Transverse colon (tissue), 4 donors: ENCODE measurements around the gene FAM151B. TPM values are rescaled to one million over a fixed set of nuclear protein-coding genes. Genes with fewer than 3 reads are reported as not detected.

Experiments
- DNase-seq: peaks from one replicate; pipeline ENCODE4 v3.0.0-alpha.2; 2019
- H3K27ac ChIP-seq, 4 donors: fragments of 200-600 bp; sonication (generic); 2 replicates each; pipeline ENCODE4 v1.5.1; 2016 to 2018; ENCODE audit warnings: inconsistent platforms in 4 of 4
- H3K27me3 ChIP-seq: fragments of 200-600 bp; sonication (generic); 2 replicates; pipeline ENCODE4 v1.5.1; 2017; ENCODE audit warnings: inconsistent platforms
- H3K36me3 ChIP-seq, 4 donors: fragments of 200-600 bp; sonication (generic); 2 replicates each; pipeline ENCODE4 v1.5.1; 2017 to 2019; ENCODE audit warnings: inconsistent platforms in 4 of 4
- H3K4me1 ChIP-seq, 4 donors: fragments of 200-600 bp; sonication (generic); 2 replicates each; pipeline ENCODE4 v1.5.1; 2017 to 2020; ENCODE audit warnings: inconsistent platforms in 4 of 4
- H3K4me3 ChIP-seq, 4 donors: fragments of 200-600 bp; sonication (generic); 1 replicate in 1 of 4; 2 replicates in 3 of 4; pipeline versions ENCODE4 v1.5.1 to v1.6.1; 2017 to 2019; ENCODE audit warnings: inconsistent platforms in 4 of 4
- H3K9me3 ChIP-seq, 2 donors: fragments of 200-600 bp; sonication (generic); 2 replicates each; pipeline ENCODE4 v1.5.1; 2017 to 2019; ENCODE audit warnings: inconsistent platforms in 2 of 2
- EP300 ChIP-seq: sonication (generic); formaldehyde crosslinking; IDR thresholded peaks from one replicate; pipeline ENCODE4 v1.6.1; 2017; ENCODE audit warnings: antibody characterized with exemption, low read depth
- POLR2A ChIP-seq: fragments of 450-650 bp; IDR thresholded peaks from one replicate; pipeline ENCODE4 v1.6.1; 2016; ENCODE audit warnings: antibody characterized with exemption, mild to moderate bottlenecking, moderate library complexity
- POLR2AphosphoS5 ChIP-seq, 3 donors: sonication (generic); formaldehyde crosslinking; IDR thresholded peaks; one replicate each; pipeline ENCODE4 v1.6.1; 2016; ENCODE audit warnings: antibody characterized with exemption in 3 of 3
- WGBS, 2 donors: methylation state at CpG; one replicate each; pipeline ENCODE4 v1.1.5; 2018; ENCODE audit warnings: low coverage in 1 of 2; 5-methylcytosine and 5-hydroxymethylcytosine counted together
- in situ Hi-C, 4 donors: fragments of 200-750 bp; cut with MboI; loops; one replicate each; pipeline versions ENCODE4 v1.15.0 to v1.15.1; 2017; ENCODE audit warnings: low sequenced_read_pairs in 3 of 4, low pct_ligation_motif_present in 1 of 4, low pct_unique_long_range_greater_than_20kb in 1 of 4
- intact Hi-C: fragments of 100-400 bp; cut with DNase I; formaldehyde crosslinking; loops from one replicate; pipeline ENCODE4 v1.15.1; 2023; ENCODE audit warnings: low total_unique reads
- total RNA-seq, 4 donors: library from RNA; depleted of rRNA; stranded (reverse); fragments of >200 nt; gene quantifications; one replicate each; pipeline ENCODE4 v1.1.0, GENCODE V29; 2016
- TF ChIP-seq, protein P1 (sequence below), 5 experiments: fragments of 200-600 bp in 3 of 5; fragments of 450-650 bp in 2 of 5; sonication (generic) in 3 of 5; IDR thresholded peaks; 1 replicate in 2 of 5; 2 replicates in 3 of 5; pipeline ENCODE4 v1.5.1; 2016 to 2017; ENCODE audit warnings: antibody characterized with exemption in 5 of 5, inconsistent platforms in 3 of 5, mild to moderate bottlenecking in 2 of 5, moderate library complexity in 1 of 5

FAM151B gene
- total RNA-seq = 1 to 10 TPM in 3 of 4 donors, not detected in 1; 1.1 to 4.1 (median 3.8) TPM

DNA sequence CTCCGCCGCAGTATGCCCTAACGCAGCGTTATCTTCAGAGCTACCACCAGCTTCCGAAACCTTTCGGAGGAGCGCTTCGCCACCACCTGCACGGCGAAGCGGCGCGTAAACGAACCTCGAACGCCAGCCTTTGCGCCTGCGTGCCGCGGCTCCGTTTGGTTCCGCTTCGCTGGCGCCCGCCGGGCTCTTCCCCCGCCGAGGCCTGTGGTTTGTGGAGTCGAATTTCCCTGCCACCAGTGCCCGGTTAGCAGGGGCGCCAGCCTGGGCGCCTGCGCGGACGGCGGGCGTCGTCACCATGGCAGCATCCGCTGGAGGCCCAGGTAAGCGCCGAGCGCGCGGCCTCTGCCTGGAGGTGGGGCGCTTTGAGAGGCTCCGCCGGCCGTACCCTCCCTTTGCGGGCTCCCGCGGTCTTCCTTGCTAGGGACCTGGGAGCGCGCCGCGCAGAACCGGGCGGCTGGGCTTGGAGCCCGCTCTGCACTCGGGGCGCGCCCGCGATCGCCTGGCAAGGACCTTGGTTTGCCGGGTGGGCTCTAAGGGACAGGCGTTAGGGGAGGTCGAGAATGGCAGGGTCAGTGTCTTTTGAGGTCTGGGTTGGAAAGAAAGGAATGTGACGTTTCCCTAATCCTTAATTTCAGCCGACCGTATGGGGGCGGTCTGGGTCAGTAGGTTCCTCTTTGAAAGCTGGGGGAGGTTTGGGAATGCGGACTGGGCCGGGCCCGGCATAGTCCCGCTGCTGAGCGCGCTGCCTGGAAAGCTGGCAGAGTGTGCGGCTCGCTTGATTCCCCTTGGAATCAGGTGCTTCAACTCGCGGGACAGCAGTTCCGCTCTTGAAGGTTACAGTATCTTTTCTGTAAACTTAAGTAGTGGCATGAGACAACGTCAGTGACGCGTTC, at the start of gene FAM151B:
Gene FAM151B (plus strand): TSS at position 272 of the 893 bp plus-strand sequence. CDS start 24 bp downstream, at position 296.
- Histone ChIP-seq H3K27me3 (no peaks in the 10 kb centered on the region), H3K9me3 (no peaks in the 10 kb centered on the region), H3K27ac (peak within 1 kb of the TSS; percentile 81 to 93 (median 86)), H3K4me1 (peaks cover 0 to 17% (median 11%) of the 10 kb centered on the region in 4 donors), H3K36me3 (no peaks in the 10 kb centered on the region), H3K4me3 (peak within 1 kb of the TSS; percentile 41 to 73 (median 56))
- DNase-seq = peak; percentile 91
- peak; percentile 69 for TF ChIP-seq POLR2A
- TF ChIP-seq, protein P1, sequence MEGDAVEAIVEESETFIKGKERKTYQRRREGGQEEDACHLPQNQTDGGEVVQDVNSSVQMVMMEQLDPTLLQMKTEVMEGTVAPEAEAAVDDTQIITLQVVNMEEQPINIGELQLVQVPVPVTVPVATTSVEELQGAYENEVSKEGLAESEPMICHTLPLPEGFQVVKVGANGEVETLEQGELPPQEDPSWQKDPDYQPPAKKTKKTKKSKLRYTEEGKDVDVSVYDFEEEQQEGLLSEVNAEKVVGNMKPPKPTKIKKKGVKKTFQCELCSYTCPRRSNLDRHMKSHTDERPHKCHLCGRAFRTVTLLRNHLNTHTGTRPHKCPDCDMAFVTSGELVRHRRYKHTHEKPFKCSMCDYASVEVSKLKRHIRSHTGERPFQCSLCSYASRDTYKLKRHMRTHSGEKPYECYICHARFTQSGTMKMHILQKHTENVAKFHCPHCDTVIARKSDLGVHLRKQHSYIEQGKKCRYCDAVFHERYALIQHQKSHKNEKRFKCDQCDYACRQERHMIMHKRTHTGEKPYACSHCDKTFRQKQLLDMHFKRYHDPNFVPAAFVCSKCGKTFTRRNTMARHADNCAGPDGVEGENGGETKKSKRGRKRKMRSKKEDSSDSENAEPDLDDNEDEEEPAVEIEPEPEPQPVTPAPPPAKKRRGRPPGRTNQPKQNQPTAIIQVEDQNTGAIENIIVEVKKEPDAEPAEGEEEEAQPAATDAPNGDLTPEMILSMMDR (IDR thresholded peaks at IDR 0.05) = no peak
- TF ChIP-seq POLR2AphosphoS5 (IDR thresholded peaks at IDR 0.05) = peak; percentile 19 to 41 (median 26)
- no peak for TF ChIP-seq EP300
- 1% methylated on average over 12 to 61 of the region's 85 CpGs for WGBS, 2 donors
- intact Hi-C loops = no loop called here
- in situ Hi-C loops = loop anchor here (10.0 to 25.0 kb wide), 2 partner anchors 174 to 187 kb away; partner anchors contain the start of genes DHFR (in 3 of the 4) and MSH3 (in 3 of the 4)

GRCh38 chr5:80438739-80439138, 49.2 kb upstream of the FAM151B start:
- Histone ChIP-seq H3K27ac (no peak overlapping the region), H3K4me3 (no peak overlapping the region), H3K9me3 (no peaks in the 10 kb centered on the region), H3K4me1 (no peaks in the 10 kb centered on the region), H3K27me3 (no peaks in the 10 kb centered on the region), H3K36me3 (peaks cover 0 to 34% (median 12%) of the 10 kb centered on the region in 4 donors)
- in situ Hi-C loops = no loop called here
- intact Hi-C loops = no loop called here
- DNase-seq = no peak
- WGBS, 2 donors = 91 to 97% methylated on average over 4 of the region's 4 CpGs
- TF ChIP-seq POLR2AphosphoS5 (IDR thresholded peaks at IDR 0.05) (no peak), EP300 (no peak), POLR2A (no peak)
- TF ChIP-seq, protein P1 (IDR thresholded peaks at IDR 0.05) = no peak

DNA sequence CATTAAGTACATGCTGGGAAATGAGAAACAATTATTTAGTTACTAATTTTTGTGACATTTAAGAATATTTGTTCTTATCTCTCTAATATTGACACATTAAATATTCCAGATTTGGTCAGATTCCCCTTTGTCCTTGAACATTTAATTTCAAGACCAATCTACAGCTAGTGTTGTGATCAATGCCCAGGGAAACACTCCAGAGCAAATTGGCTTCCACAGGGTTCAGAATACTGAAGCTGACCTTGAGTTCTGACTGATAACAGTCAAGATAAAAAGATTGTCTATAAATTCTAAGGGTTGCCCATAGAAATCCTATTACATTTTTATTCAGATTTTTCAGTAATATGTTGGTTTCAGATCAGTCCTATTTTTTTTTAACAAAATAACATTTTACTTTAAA, 48.7 kb upstream of the FAM151B start:
- TF ChIP-seq EP300 (no peak), POLR2AphosphoS5 (IDR thresholded peaks at IDR 0.05) (no peak), POLR2A (no peak)
- TF ChIP-seq, protein P1 (IDR thresholded peaks at IDR 0.05) = no peak
- H3K27me3 ChIP-seq = no peaks in the 10 kb centered on the region
- H3K27ac ChIP-seq = no peak overlapping the region
- DNase-seq = no peak
- H3K9me3 ChIP-seq = no peaks in the 10 kb centered on the region
- H3K36me3 ChIP-seq = peaks cover 0 to 39% (median 13%) of the 10 kb centered on the region in 4 donors
- H3K4me1 ChIP-seq = no peaks in the 10 kb centered on the region
- H3K4me3 ChIP-seq = no peak overlapping the region
- intact Hi-C loops = no loop called here
- in situ Hi-C loops = no loop called here

DNA sequence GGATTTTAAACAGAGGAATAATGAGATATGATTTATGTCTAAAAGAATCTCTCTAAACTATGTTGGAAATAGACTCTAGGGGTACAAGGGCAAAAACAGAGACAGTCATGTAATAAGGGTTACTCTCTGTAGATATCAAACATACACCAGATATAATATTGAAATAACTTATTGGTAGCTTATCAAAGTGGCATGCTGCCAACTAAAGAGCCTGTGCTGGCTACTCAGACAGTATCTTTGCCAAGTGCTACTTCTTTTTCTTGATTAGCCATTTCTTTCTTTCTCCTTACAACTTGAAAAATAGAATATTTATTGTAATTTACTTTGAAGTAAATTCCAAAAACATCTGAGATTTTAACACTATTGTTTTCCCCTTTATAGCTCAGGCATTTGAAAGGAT, 45.2 kb upstream of the FAM151B start:
- no peaks in the 10 kb centered on the region for H3K4me1 ChIP-seq
- DNase-seq = no peak
- intact Hi-C loops = no loop called here
- H3K27ac ChIP-seq = no peak overlapping the region
- in situ Hi-C loops = no loop called here
- H3K27me3 ChIP-seq = no peaks in the 10 kb centered on the region
- H3K4me3 ChIP-seq = no peak overlapping the region
- no peaks in the 10 kb centered on the region for H3K9me3 ChIP-seq
- H3K36me3 ChIP-seq = peaks cover 0 to 25% (median 8%) of the 10 kb centered on the region in 4 donors
- TF ChIP-seq EP300 (no peak), POLR2AphosphoS5 (IDR thresholded peaks at IDR 0.05) (no peak), POLR2A (no peak)
- TF ChIP-seq, protein P1 (IDR thresholded peaks at IDR 0.05) = no peak
